HL-60 (cell line): Measurements from ENCODE around the gene ADAMTS2.

ENCODE experiments used
- DNase-seq, 2 experiments: peaks; one replicate each; pipeline ENCODE4 v3.0.0-alpha.2; 2010 to 2020; ENCODE audit warnings: low read depth in 1 of 2, low spot score in 1 of 2
- H3K27ac ChIP-seq: fragments of 250-450 bp; sonication (Bioruptor Pico); replicated peaks from 2 replicates; pipeline ENCODE4 v1.5.1; 2020; ENCODE audit warnings: mild to moderate bottlenecking, moderate library complexity
- H3K27me3 ChIP-seq: fragments of 250-450 bp; sonication (Bioruptor Pico); 2 replicates; pipeline ENCODE4 v1.5.1; 2021; ENCODE audit warnings: mild to moderate bottlenecking, moderate library complexity; ENCODE audit not compliant: insufficient read depth, poor library complexity, severe bottlenecking
- H3K4me3 ChIP-seq: replicated peaks from 2 replicates; pipeline ENCODE4 v1.5.1; 2011; ENCODE audit warnings: mild to moderate bottlenecking, control low read depth, low read length; ENCODE audit not compliant: insufficient read depth
- CTCF ChIP-seq: IDR thresholded peaks from one replicate; pipeline ENCODE4 v1.5.1; 2011; ENCODE audit warnings: low read length, control low read depth, inconsistent platforms; ENCODE audit not compliant: insufficient read depth
- GABPA ChIP-seq: IDR thresholded peaks from 2 replicates; pipeline ENCODE4 v1.6.1; 2012; ENCODE audit warnings: low read depth
- POLR2AphosphoS5 ChIP-seq: IDR thresholded peaks from 2 replicates; pipeline ENCODE4 v1.6.1; 2012; ENCODE audit warnings: low read depth
- REST ChIP-seq: IDR thresholded peaks from 2 replicates; pipeline ENCODE4 v1.6.1; 2012; ENCODE audit warnings: low read depth; ENCODE audit not compliant: insufficient replicate concordance
- SPI1 ChIP-seq: IDR thresholded peaks from 2 replicates; pipeline ENCODE4 v1.6.1; 2012; ENCODE audit warnings: low read depth, mild to moderate bottlenecking, borderline replicate concordance

ADAMTS2 gene

GRCh38 chr5:179296150-179296821, 49.0 kb downstream of the ADAMTS2 start:
- no peak for DNase-seq
- Histone ChIP-seq H3K27ac (no peak overlapping the region), H3K4me3 (no peak overlapping the region), H3K27me3 (no peaks in the 10 kb centered on the region)
- TF ChIP-seq SPI1 (no peak), CTCF (no peak), REST (no peak), POLR2AphosphoS5 (no peak), GABPA (no peak)

GRCh38 chr5:179295778-179296149, 49.5 kb downstream of the ADAMTS2 start:
- TF ChIP-seq REST (no peak), SPI1 (no peak), GABPA (no peak), POLR2AphosphoS5 (no peak), CTCF (no peak)
- Histone ChIP-seq H3K27ac (no peak overlapping the region), H3K27me3 (no peaks in the 10 kb centered on the region), H3K4me3 (no peak overlapping the region)
- DNase-seq, result no peak

GRCh38 chr5:179294891-179295777, 50.1 kb downstream of the ADAMTS2 start:
- Histone ChIP-seq H3K27me3 (no peaks in the 10 kb centered on the region), H3K4me3 (no peak overlapping the region), H3K27ac (no peak overlapping the region)
- no peak for TF ChIP-seq REST
- TF ChIP-seq POLR2AphosphoS5, result no peak
- no peak for TF ChIP-seq GABPA
- TF ChIP-seq SPI1, result no peak
- no peak for TF ChIP-seq CTCF
- no peak for DNase-seq
